HUES6 (cell line): ENCODE results near the gene RPE65.
"Not testable (repeated sequence)": the region's sequence is repeated elsewhere in the genome, so short reads cannot be mapped to it uniquely, and the experiment has no call there.

Source experiments
- H3K27ac ChIP-seq: 2 replicates; pipeline ENCODE4 v1.7.0; 2013; ENCODE audit warnings: low read depth, mild to moderate bottlenecking, low read length, inconsistent platforms
- H3K27me3 ChIP-seq: 2 replicates; pipeline ENCODE4 v1.6.1; 2013; ENCODE audit warnings: low read length; ENCODE audit not compliant: control insufficient read depth, insufficient read depth
- H3K36me3 ChIP-seq: 2 replicates; pipeline ENCODE4 v1.6.1; 2013; ENCODE audit warnings: low read length; ENCODE audit not compliant: control insufficient read depth, insufficient read depth
- H3K4me1 ChIP-seq: 2 replicates; pipeline ENCODE4 v1.6.1; 2013; ENCODE audit warnings: low read length; ENCODE audit not compliant: control insufficient read depth, insufficient read depth
- H3K4me3 ChIP-seq: 2 replicates; pipeline ENCODE4 v1.5.1; 2013; ENCODE audit warnings: low read depth, low read length
- H3K9ac ChIP-seq: one replicate; pipeline ENCODE4 v1.6.1; 2013; ENCODE audit warnings: mild to moderate bottlenecking, low read length
- H3K9me3 ChIP-seq: 2 replicates; pipeline ENCODE4 v1.6.1; 2013; ENCODE audit warnings: low read depth, low read length; ENCODE audit not compliant: control insufficient read depth, insufficient read depth

The RPE65 gene

GRCh38 chr1:68449901-68450300 lies at the start of gene RPE65:
Gene RPE65 (minus strand): TSS chr1:68449954. CDS start chr1:68449905, 49 bp downstream.
- Histone ChIP-seq H3K4me1 (no peaks in the 10 kb centered on the region), H3K36me3 (no peaks in the 10 kb centered on the region), H3K9ac (no peak within 1 kb of the TSS), H3K27me3 (no peaks in the 10 kb centered on the region), H3K9me3 (no peaks in the 10 kb centered on the region), H3K4me3 (no peak within 1 kb of the TSS), H3K27ac (no peak within 1 kb of the TSS)

GRCh38 chr1:68497358-68497698 lies 47.6 kb upstream of the RPE65 start:
- peak overlapping the region; percentile 50 for H3K9ac ChIP-seq
- peaks cover 17% of the 10 kb centered on the region for H3K36me3 ChIP-seq
- no peaks in the 10 kb centered on the region for H3K9me3 ChIP-seq
- H3K4me1 ChIP-seq: peaks cover 19% of the 10 kb centered on the region
- H3K27me3 ChIP-seq: no peaks in the 10 kb centered on the region
- H3K4me3 ChIP-seq: peak overlapping the region; percentile 94
- H3K27ac ChIP-seq: no peak overlapping the region

GRCh38 chr1:68496680-68497357 lies 47.1 kb upstream of the RPE65 start, which contains the start of gene DEPDC1:
Gene DEPDC1 (minus strand): TSS chr1:68497082. CDS start chr1:68496999, 83 bp downstream.
- H3K9ac ChIP-seq: peak within 1 kb of the TSS; percentile 96
- no peaks in the 10 kb centered on the region for H3K9me3 ChIP-seq
- H3K27ac ChIP-seq: peak within 1 kb of the TSS; percentile 85; the same call in 1 of the 2 replicates
- peaks cover 19% of the 10 kb centered on the region for H3K4me1 ChIP-seq
- H3K4me3 ChIP-seq: peak within 1 kb of the TSS; percentile 94
- H3K27me3 ChIP-seq: no peaks in the 10 kb centered on the region
- H3K36me3 ChIP-seq: peaks cover 22% of the 10 kb centered on the region

- peaks cover 19% of the 10 kb centered on the region for H3K4me1 ChIP-seq
- no peaks in the 10 kb centered on the region for H3K27me3 ChIP-seq
- H3K9me3 ChIP-seq: no peaks in the 10 kb centered on the region
- peaks cover 29% of the 10 kb centered on the region for H3K36me3 ChIP-seq
- peak overlapping the region; percentile 94 for H3K4me3 ChIP-seq
- H3K9ac ChIP-seq: peak overlapping the region; percentile 96
- H3K27ac ChIP-seq: peak overlapping the region; percentile 85; the same call in 1 of the 2 replicates
Observed at GRCh38 chr1:68495968-68496679, 46.4 kb upstream of the RPE65 start.

GRCh38 chr1:68495532-68495931 lies 45.8 kb upstream of the RPE65 start:
- Histone ChIP-seq H3K36me3 (peaks cover 35% of the 10 kb centered on the region), H3K4me3 (peak overlapping the region; percentile 94), H3K9me3 (no peaks in the 10 kb centered on the region), H3K9ac (peak overlapping the region; percentile 96), H3K27me3 (no peaks in the 10 kb centered on the region), H3K4me1 (peaks cover 19% of the 10 kb centered on the region), H3K27ac (no peak overlapping the region)

- no peaks in the 10 kb centered on the region for H3K27me3 ChIP-seq
- peaks cover 19% of the 10 kb centered on the region for H3K4me1 ChIP-seq
- no peak overlapping the region for H3K9ac ChIP-seq
- H3K36me3 ChIP-seq: peaks cover 58% of the 10 kb centered on the region
- H3K9me3 ChIP-seq: no peaks in the 10 kb centered on the region
- H3K27ac ChIP-seq: no peak overlapping the region
- H3K4me3 ChIP-seq: no peak overlapping the region
Observed at GRCh38 chr1:68493193-68493592, 43.4 kb upstream of the RPE65 start.

- peaks cover 68% of the 10 kb centered on the region for H3K36me3 ChIP-seq
- peaks cover 15% of the 10 kb centered on the region for H3K4me1 ChIP-seq
Observed at GRCh38 chr1:68492255-68492654, 42.5 kb upstream of the RPE65 start.

GRCh38 chr1:68490046-68490651 lies 40.4 kb upstream of the RPE65 start:
- Histone ChIP-seq H3K9me3 (no peaks in the 10 kb centered on the region), H3K4me3 (no peak overlapping the region), H3K36me3 (peaks cover 88% of the 10 kb centered on the region), H3K27ac (no peak overlapping the region), H3K9ac (no peak overlapping the region), H3K27me3 (no peaks in the 10 kb centered on the region), H3K4me1 (peaks cover 8% of the 10 kb centered on the region)

More at GRCh38 chr1:68492255-68492654, 42.5 kb upstream of the RPE65 start:
- H3K27me3 ChIP-seq, H3K4me3 ChIP-seq, H3K9me3 ChIP-seq, H3K9ac ChIP-seq, H3K27ac ChIP-seq: not testable (repeated sequence)

GRCh38 chr1:68485431-68486022 lies 35.8 kb upstream of the RPE65 start:
- Histone ChIP-seq H3K27ac (no peak overlapping the region), H3K9me3 (no peaks in the 10 kb centered on the region), H3K9ac (no peak overlapping the region), H3K4me3 (no peak overlapping the region), H3K4me1 (no peaks in the 10 kb centered on the region), H3K27me3 (no peaks in the 10 kb centered on the region), H3K36me3 (peaks cover 94% of the 10 kb centered on the region)

GRCh38 chr1:68484618-68485017 lies 34.9 kb upstream of the RPE65 start:
- H3K27me3 ChIP-seq: no peaks in the 10 kb centered on the region
- H3K36me3 ChIP-seq: peaks cover 92% of the 10 kb centered on the region
- H3K9ac ChIP-seq: no peak overlapping the region
- H3K9me3 ChIP-seq: no peaks in the 10 kb centered on the region
- H3K27ac ChIP-seq: no peak overlapping the region
- H3K4me1 ChIP-seq: no peaks in the 10 kb centered on the region
- no peak overlapping the region for H3K4me3 ChIP-seq

- H3K9ac ChIP-seq: no peak overlapping the region
- H3K36me3 ChIP-seq: peaks cover 93% of the 10 kb centered on the region
- H3K9me3 ChIP-seq: no peaks in the 10 kb centered on the region
- no peak overlapping the region for H3K4me3 ChIP-seq
- no peaks in the 10 kb centered on the region for H3K27me3 ChIP-seq
- peaks cover 3% of the 10 kb centered on the region; the same call in 1 of the 2 replicates for H3K4me1 ChIP-seq
- no peak overlapping the region for H3K27ac ChIP-seq
Observed at GRCh38 chr1:68481041-68481440, 31.3 kb upstream of the RPE65 start.
